ENCODE data around the gene UPK3A. TPM values are rescaled to one million over a fixed set of nuclear protein-coding genes. Genes with fewer than 3 reads are reported as not detected.
A peak's percentile ranks its signal among the peaks of the same experiment; 100 is the strongest.

The UPK3A gene
- polyA plus RNA-seq, 1 of the 3 experiments (the other 2 are of a cell fraction) = not detected

DNA sequence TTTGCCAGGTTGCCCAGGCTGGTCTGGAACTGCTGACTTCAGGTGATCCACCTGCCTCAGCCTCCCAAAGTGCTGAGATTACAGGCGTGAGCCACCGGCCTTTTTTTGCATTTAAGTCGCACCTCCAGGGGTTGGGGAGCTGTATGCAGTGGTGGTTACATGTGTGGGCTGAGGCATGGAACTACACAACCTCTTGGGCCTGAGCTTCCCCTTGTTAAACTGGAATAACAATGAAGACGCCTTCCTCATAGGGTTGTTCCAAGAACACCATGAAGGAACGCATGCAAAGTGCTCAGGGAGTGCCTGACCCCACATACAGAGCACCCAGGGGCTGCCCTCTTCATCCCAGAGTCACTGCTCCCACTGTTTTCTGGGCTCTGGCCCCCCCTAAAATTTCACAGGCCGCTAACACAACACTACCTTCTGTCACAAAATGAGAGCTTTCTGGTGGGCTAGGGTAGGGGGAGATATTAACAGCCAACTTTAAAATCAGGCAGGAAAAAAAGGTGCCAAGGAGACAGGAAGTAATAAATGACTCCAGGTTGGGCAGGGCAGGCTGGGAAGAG lies 23.7 kb downstream of the UPK3A start:
- Histone ChIP-seq H3K4me3 (ENCODE audit: low read depth in 2 of 2, low read length in 1 of 2) (no peak overlapping the region), H3K9ac (no peak overlapping the region), H3K4me2 (no peak overlapping the region), H3K9me3 (no peaks in the 10 kb centered on the region), H3K36me3 (replicated peaks in 1 of 2; ENCODE audit: control insufficient read depth in 1 of 2, insufficient read depth in 2 of 2, low read length in 1 of 2) (no peaks in the 10 kb centered on the region), H3K4me1 (ENCODE audit: control insufficient read depth in 1 of 2, insufficient read depth in 2 of 2, low read depth in 1 of 2, low read length in 1 of 2) (peaks cover 0 to 30% of the 10 kb centered on the region in 2 experiments; a peak in 1 of 4 replicates), H3K27me3 (ENCODE audit: insufficient read depth) (no peaks in the 10 kb centered on the region), H4K20me1 (ENCODE audit: insufficient read depth) (no peaks in the 10 kb centered on the region), H3K27ac (ENCODE audit: low read depth in 2 of 2, low read length in 1 of 2) (no peak overlapping the region; a peak in 1 of 4 replicates), H3K9me2 (no peaks in the 10 kb centered on the region), H3F3A (replicated peaks; ENCODE audit: insufficient read depth) (no peaks in the 10 kb centered on the region), H2AFZ (ENCODE audit: low read depth) (peak overlapping the region; percentile 98), H3K79me2 (ENCODE audit: insufficient read depth) (peaks cover 25% of the 10 kb centered on the region)
- POLR2A ChIA-PET = no interaction called here
- CTCF ChIA-PET = interaction anchor here (1.6 kb wide), 2 partner anchors 9 to 40 kb away, joined by 3 to 4 read pairs; no protein-coding TSS in a partner anchor
- 99% methylated on average over 6 of the region's 6 CpGs for WGBS (ENCODE audit: low lambda C conversion rate)
- TF ChIP-seq, protein P1, sequence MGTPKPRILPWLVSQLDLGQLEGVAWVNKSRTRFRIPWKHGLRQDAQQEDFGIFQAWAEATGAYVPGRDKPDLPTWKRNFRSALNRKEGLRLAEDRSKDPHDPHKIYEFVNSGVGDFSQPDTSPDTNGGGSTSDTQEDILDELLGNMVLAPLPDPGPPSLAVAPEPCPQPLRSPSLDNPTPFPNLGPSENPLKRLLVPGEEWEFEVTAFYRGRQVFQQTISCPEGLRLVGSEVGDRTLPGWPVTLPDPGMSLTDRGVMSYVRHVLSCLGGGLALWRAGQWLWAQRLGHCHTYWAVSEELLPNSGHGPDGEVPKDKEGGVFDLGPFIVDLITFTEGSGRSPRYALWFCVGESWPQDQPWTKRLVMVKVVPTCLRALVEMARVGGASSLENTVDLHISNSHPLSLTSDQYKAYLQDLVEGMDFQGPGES (IDR thresholded peaks at IDR 0.05; ENCODE audit: low read depth, low read length) = no peak
- TF ChIP-seq, protein P2, sequence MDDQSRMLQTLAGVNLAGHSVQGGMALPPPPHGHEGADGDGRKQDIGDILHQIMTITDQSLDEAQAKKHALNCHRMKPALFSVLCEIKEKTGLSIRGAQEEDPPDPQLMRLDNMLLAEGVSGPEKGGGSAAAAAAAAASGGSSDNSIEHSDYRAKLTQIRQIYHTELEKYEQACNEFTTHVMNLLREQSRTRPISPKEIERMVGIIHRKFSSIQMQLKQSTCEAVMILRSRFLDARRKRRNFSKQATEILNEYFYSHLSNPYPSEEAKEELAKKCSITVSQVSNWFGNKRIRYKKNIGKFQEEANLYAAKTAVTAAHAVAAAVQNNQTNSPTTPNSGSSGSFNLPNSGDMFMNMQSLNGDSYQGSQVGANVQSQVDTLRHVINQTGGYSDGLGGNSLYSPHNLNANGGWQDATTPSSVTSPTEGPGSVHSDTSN (IDR thresholded peaks at IDR 0.05) = no peak
- TF ChIP-seq USF1 (IDR thresholded peaks at IDR 0.05; ENCODE audit: borderline replicate concordance, low read depth) = no peak
- TF ChIP-seq CHD2 (IDR thresholded peaks at IDR 0.05; ENCODE audit: low read length, partially characterized antibody) = no peak
- no peak for TF ChIP-seq NFIC (IDR thresholded peaks at IDR 0.05; ENCODE audit: borderline replicate concordance)
- no peak for TF ChIP-seq EZH2phosphoT487 (IDR thresholded peaks at IDR 0.05; ENCODE audit: borderline replicate concordance, low read depth)
- no peak for TF ChIP-seq RAD21 (IDR thresholded peaks at IDR 0.05; ENCODE audit: low read length)
- TF ChIP-seq RCOR1 (IDR thresholded peaks at IDR 0.05; ENCODE audit: low read length) = no peak
- TF ChIP-seq, protein P3, sequence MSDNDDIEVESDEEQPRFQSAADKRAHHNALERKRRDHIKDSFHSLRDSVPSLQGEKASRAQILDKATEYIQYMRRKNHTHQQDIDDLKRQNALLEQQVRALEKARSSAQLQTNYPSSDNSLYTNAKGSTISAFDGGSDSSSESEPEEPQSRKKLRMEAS (IDR thresholded peaks at IDR 0.05; ENCODE audit: low read depth) = no peak
- no peak for TF ChIP-seq EP300 (IDR thresholded peaks at IDR 0.05; ENCODE audit: borderline replicate concordance in 1 of 2, low read depth in 1 of 2, low read length in 1 of 2)
- no peak for DNase-seq

DNA sequence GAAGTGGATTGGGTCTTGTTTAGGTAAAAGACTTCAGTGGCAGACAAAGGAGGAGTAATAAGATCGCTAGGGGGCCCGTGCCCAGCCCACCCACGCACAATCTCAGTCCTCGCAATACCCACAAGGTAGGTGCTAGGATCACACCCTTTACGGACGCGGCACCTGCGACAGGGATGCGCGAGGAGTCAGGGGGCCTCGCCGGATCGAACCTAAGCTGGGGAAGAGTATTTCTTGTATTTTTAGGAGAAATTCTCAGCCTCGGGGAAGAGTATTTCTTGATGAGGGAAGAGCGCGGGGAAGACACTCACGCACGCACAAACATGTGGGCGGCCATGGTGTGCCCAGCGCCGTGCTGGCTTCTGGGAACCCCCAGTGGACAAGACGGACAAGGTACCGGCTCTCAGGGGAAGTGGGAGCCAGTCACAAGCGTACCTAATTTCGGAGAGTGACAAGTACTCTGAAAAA lies 24.2 kb downstream of the UPK3A start:
- peaks cover 0 to 35% of the 10 kb centered on the region in 2 experiments; a peak in 2 of 4 replicates for H3K4me1 ChIP-seq (ENCODE audit: control insufficient read depth in 1 of 2, insufficient read depth in 2 of 2, low read depth in 1 of 2, low read length in 1 of 2)

More for the DNA sequence above, 24.2 kb downstream of the UPK3A start:
- no peak for DNase-seq
- H3K4me3 ChIP-seq (ENCODE audit: low read depth in 2 of 2, low read length in 1 of 2) = peak overlapping the region; percentile 81 to 90
- H3F3A ChIP-seq (replicated peaks; ENCODE audit: insufficient read depth) = no peaks in the 10 kb centered on the region
- H2AFZ ChIP-seq (ENCODE audit: low read depth) = peak overlapping the region; percentile 98
- no peaks in the 10 kb centered on the region for H4K20me1 ChIP-seq (ENCODE audit: insufficient read depth)
- WGBS (ENCODE audit: low lambda C conversion rate) = 87% methylated on average over 25 of the region's 25 CpGs
- H3K9me2 ChIP-seq = no peaks in the 10 kb centered on the region
- peak overlapping the region; percentile 84 for H3K9ac ChIP-seq
- ChIA-PET CTCF (interaction anchor here (0.9 to 1.6 kb wide), 3 partner anchors 9 to 126 kb away, joined by 3 to 4 read pairs (median 3); no protein-coding TSS in a partner anchor), POLR2A (no interaction called here)
- no peaks in the 10 kb centered on the region for H3K27me3 ChIP-seq (ENCODE audit: insufficient read depth)
- TF ChIP-seq RFX5 (IDR thresholded peaks at IDR 0.05; ENCODE audit: low read length) = no peak
- no peak for TF ChIP-seq ELF1 (IDR thresholded peaks at IDR 0.05)
- no peak for TF ChIP-seq JUND (IDR thresholded peaks at IDR 0.05)
- no peak for TF ChIP-seq TCF12 (IDR thresholded peaks at IDR 0.05)
- H3K27ac ChIP-seq (ENCODE audit: low read depth in 2 of 2, low read length in 1 of 2) = peak overlapping the region; percentile 39 to 80; a peak in 3 of 4 replicates
- H3K9me3 ChIP-seq = no peaks in the 10 kb centered on the region
- H3K36me3 ChIP-seq (replicated peaks in 1 of 2; ENCODE audit: control insufficient read depth in 1 of 2, insufficient read depth in 2 of 2, low read length in 1 of 2) = no peaks in the 10 kb centered on the region
- peak overlapping the region; percentile 82 for H3K4me2 ChIP-seq
- H3K79me2 ChIP-seq (ENCODE audit: insufficient read depth) = peaks cover 29% of the 10 kb centered on the region

Data from SK-N-SH (cell line).